GM12891 (cell line): ENCODE measurements around the gene GGNBP2.
"Not testable (repeated sequence)": the region's sequence is repeated elsewhere in the genome, so short reads cannot be mapped to it uniquely, and the experiment has no call there.

ENCODE experiments used
- DNase-seq: peaks from one replicate; pipeline ENCODE4 v3.0.0; 2011; ENCODE audit warnings: low spot score; ENCODE audit not compliant: insufficient read length
- FAIRE-seq: peaks from 2 replicates; lab custom pipeline; 2011; peaks lifted over from hg19 to GRCh38; lab: Jason Lieb, UNC
- PAX5 ChIP-seq: IDR thresholded peaks from 2 replicates; pipeline ENCODE4 v1.6.1; 2011; ENCODE audit warnings: low read length, moderate library complexity, mild to moderate bottlenecking; ENCODE audit not compliant: insufficient read depth, severe bottlenecking
- POLR2A ChIP-seq: IDR thresholded peaks from 2 replicates; pipeline ENCODE4 v1.6.1; 2011; ENCODE audit warnings: low read depth, low read length, control low read depth
- POLR2AphosphoS5 ChIP-seq: IDR thresholded peaks from 2 replicates; pipeline ENCODE4 v1.6.1; 2011; ENCODE audit warnings: low read depth, low read length, control low read depth
- POU2F2 ChIP-seq: IDR thresholded peaks from 2 replicates; pipeline ENCODE4 v1.6.1; 2011; ENCODE audit warnings: low read depth, mild to moderate bottlenecking, control low read depth, low read length, moderate library complexity
- SPI1 ChIP-seq: IDR thresholded peaks from 2 replicates; pipeline ENCODE4 v1.6.1; 2011; ENCODE audit warnings: low read depth, low read length, control low read depth
- TAF1 ChIP-seq: IDR thresholded peaks from 2 replicates; pipeline ENCODE4 v1.6.1; 2011; ENCODE audit warnings: low read depth, low read length, control low read depth

Gene GGNBP2

DNA sequence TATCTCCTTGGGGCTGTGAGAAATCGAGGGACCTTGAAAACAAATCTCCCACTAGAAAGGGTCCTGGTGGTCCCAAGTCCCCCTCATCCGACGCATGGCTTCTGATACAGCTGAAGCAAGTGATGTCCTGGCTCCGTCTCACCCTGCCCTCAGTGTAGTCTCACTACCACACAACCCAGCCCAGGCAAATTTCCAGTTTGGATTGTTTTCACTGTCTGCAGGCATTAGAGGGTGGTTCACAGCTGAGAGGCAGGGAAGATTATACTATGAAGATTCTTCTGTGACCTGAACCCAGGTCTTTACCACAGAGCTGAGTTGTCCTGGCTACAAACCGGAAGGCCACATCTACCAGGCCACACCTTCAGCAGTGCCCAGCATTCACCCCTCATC lies 40.6 kb upstream of the GGNBP2 start:
- no peak for DNase-seq
- FAIRE-seq, result no peak
- no peak for TF ChIP-seq SPI1
- TF ChIP-seq TAF1, result no peak
- no peak for TF ChIP-seq POU2F2
- no peak for TF ChIP-seq PAX5
- no peak for TF ChIP-seq POLR2A
- no peak for TF ChIP-seq POLR2AphosphoS5

DNA sequence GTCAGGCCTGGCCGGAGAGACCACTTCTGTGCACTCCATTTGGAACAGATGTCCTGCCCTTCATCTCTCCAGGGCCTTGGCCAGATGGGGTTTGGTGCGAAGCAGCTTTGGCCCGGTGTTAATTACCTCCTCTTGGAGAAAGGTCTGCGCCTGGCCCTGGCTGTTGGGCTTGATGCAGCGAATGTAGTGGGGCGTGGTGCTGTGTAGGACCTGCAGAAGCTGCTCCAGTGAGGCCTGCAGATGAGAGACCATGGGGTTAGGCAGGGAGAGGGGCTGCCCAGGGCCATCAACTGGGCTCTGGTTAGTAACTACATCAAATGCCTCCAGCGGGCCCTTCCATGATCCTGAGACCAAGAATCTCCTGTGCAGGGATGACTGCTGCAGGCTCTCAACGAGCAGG lies 39.5 kb upstream of the GGNBP2 start:
- DNase-seq (no peak), FAIRE-seq (no peak)
- TF ChIP-seq SPI1 (no peak), PAX5 (no peak), POU2F2 (no peak)

DNA sequence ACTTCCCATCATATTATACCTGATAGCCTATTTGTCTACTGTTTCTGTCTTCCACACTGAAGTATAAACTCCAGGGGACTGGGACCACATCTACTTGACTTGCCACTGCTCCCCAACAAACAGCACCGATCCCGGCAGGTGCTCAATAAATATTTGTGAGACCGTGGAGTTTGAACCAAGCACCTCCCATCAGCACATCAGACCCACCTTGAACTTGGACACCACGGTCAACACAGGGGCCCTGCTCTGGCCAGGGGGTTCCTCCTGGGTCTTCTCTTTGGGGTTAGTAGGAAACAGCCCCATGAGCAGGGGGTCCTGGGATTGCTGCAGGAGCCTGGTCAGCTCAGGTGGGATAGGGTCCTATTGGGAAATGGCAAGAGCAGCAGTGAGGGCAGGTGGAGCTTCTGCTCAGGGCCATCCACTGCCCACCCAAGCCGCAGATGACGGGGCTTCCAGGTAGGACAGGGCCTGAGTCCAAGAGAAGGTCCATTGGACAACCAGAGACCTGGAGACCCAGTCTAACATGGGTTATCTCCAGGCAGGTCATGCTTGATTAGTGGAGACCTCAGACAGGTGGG lies 38.4 kb upstream of the GGNBP2 start:
- DNase-seq (no peak), FAIRE-seq (no peak)
- no peak for TF ChIP-seq SPI1
- no peak for TF ChIP-seq POLR2A
- TF ChIP-seq POU2F2, result no peak
- no peak for TF ChIP-seq PAX5
- no peak for TF ChIP-seq POLR2AphosphoS5
- TF ChIP-seq TAF1, result no peak

DNA sequence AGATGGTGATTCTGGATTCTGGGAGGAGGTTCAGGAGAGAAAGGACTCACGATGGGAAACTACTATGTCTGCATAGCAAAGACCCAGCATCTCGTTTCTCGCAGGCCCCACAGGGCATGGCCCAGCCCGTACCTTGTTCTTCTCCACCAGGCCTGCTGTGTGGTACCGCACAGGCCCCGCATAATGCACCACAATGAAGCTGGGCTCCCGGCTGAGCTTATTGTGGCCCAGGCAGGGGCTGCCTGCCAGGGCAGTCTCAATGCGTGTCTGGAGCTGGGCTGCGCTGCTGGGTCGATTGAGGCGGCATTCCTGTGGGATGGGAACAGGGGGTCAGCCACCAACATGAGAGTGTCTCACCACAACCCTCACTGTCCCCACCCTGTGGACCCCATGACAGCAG lies 37.9 kb upstream of the GGNBP2 start:
- no peak for DNase-seq
- TF ChIP-seq TAF1 (no peak), POU2F2 (no peak), PAX5 (no peak), SPI1 (no peak), POLR2A (no peak), POLR2AphosphoS5 (no peak)
- no peak for FAIRE-seq

DNA sequence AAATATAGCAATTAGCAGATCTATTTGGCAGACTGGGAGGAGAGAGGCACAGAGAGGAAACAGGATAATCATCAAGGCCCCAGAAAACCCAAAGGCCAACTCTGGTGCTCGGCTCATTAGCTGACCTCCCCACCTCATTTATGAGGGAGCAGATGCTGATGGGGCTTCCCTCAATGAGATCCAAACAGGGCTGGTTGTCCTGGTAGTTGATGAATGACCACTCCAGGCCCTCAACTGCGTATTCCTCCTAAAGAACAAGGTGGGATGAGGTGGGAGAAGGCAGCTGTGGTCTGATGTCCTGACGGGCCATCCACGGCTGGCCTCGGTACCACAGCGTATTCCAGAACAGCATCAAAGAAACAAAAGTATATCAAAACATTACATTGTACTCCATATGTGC lies 37.5 kb upstream of the GGNBP2 start:
- FAIRE-seq (no peak), DNase-seq (no peak)
- TF ChIP-seq POLR2A, result no peak
- no peak for TF ChIP-seq POU2F2
- TF ChIP-seq SPI1, result no peak
- TF ChIP-seq TAF1, result no peak
- TF ChIP-seq POLR2AphosphoS5, result no peak
- TF ChIP-seq PAX5, result no peak

DNA sequence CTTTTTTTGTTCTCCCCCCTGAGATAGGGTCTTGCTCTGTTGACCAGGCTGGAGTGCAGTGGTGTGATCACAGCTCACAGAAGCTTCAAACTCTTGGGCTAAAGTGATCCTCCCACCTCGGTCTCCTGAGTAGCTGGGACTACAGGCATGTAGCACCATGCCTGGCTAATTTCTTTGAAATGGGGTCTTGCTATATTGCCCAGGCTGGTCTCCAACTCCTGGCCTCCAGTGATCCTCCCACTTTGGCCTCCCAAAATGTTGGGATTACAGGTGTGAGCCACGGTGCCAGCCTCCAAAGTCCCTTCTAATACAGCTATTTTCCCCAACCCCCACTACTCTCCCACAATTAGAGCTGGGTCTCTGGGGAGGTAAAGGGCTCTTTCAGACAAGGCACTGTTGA lies 36.3 kb upstream of the GGNBP2 start:
- FAIRE-seq, DNase-seq: not testable (repeated sequence)

DNA sequence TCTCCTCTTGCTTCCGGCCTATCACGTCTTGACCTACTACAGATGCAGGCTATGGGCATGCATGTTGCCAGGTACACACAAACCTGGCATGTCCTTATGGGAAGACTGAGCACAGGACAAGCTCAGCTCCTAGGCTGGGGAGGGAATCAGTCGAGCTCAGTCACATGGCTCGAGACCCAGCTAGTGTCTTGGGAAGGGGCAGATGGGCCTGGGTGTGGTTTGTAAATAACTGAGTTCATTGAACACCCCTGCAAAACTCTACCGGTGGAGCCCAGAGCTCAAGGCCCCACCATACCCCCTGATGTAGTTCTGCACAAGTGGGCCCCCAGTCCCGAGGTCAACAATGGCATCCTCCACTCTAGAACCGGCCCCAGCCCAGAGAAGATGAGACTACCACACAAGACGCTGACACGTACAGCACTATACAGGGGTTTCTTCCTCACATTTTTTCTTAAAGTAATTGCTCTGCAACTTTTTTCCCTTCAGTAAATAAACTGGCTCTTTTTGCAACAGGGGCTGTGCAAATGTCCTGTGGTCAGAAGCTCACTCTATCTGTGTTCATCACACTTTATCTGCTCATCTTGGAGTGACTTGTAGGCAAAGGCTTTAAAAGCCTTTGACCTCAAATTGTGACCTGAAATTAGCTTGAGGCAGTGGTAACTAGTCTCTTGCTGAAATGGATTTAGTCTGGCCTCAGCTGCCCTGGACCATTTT lies 35.3 kb upstream of the GGNBP2 start:
- no peak for TF ChIP-seq SPI1
- no peak for TF ChIP-seq TAF1
- no peak for TF ChIP-seq POLR2AphosphoS5
- TF ChIP-seq PAX5, result no peak
- TF ChIP-seq POU2F2, result no peak
- no peak for TF ChIP-seq POLR2A
- FAIRE-seq, result no peak
- no peak for DNase-seq

DNA sequence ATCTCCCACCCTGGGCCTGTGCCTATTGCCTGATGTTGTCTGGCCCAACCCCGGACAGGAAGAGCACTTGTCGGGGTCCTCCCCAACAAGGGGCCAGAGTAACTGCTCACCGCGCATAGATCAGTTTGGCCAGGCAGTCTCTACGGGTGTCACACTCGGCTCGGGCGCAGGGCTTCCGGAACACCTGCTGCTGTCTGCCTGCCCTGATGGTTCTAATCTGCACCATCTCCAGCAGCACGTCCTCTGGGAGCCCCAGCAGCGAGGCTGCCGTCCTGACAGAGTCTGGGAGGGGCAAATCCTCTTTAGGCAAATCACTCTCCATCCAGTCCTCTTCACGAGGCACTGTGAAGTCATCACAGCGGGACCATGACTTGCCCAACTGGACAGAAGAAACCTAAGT lies 34.1 kb upstream of the GGNBP2 start:
- DNase-seq (no peak), FAIRE-seq (no peak)
- TF ChIP-seq TAF1, result no peak
- TF ChIP-seq POLR2A, result no peak
- no peak for TF ChIP-seq PAX5
- no peak for TF ChIP-seq SPI1
- TF ChIP-seq POU2F2, result no peak
- no peak for TF ChIP-seq POLR2AphosphoS5

DNA sequence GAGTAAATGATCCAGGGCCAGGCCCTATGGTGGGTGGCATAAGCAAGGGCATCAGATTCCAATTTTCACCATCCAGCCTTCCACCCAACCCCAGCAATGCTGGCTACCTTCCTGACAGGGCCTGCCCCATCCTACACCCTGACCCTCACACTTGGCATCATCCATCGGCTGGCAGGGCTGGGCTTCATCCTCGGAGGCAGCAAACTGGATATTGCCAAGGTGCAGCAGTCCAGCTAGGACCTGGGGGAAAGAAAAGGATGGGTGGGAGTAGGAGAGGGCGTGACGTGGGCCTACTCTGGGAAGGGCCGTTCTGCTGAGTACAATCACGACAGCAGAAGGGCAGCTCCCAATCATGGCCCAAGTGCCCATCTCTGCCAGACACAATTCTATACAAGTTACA lies 33.5 kb upstream of the GGNBP2 start:
- DNase-seq (no peak), FAIRE-seq (no peak)
- TF ChIP-seq PAX5, result no peak
- TF ChIP-seq POU2F2, result no peak
- no peak for TF ChIP-seq POLR2AphosphoS5
- TF ChIP-seq POLR2A, result no peak
- no peak for TF ChIP-seq SPI1
- no peak for TF ChIP-seq TAF1

DNA sequence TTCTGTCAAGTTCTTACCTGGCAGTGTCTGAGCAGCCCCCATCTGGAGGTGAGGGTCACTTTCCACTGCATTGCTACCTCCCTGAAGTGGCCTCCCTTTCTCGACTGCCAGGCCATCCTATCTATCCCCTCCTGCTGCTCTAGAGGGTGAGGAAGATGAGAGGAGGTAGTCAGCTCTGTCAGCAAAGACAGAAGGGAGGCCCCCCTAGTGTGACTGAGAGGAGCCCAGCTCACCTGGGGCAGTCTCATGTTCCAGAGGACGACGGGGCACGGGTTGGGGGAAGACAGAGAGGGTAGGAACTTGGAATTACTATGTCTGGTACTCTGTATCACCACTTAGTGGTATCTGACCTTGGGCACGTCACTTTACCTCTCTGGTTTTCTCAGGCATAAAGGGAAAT lies 32.1 kb upstream of the GGNBP2 start:
- no peak for DNase-seq
- FAIRE-seq, result no peak
- TF ChIP-seq POLR2A (no peak), PAX5 (no peak), POLR2AphosphoS5 (no peak), SPI1 (no peak), TAF1 (no peak)
